Measurements from ENCODE around the gene CPNE7.

The CPNE7 gene

DNA sequence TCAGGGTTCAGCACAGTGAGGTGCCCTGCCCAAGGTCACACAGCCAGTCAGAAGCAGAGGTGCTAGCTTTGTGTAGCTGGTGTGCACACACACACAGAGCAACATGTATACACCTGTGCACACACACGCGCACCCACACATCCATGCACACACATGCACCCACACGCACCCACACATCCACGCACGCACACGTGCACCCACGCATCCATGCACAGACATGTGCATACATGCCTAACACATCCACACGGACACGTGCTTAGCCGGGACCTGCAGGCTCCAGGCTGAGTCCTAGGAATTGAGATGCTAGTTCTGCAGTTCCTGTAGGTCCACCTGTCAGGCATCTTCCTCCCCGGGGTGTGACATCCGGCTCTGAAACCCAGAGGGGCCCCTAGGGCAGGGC lies 24.9 kb downstream of the CPNE7 start:
- TF ChIP-seq CTCF (IDR thresholded peaks at IDR 0.05; ENCODE audit: insufficient read depth, low read length, poor library complexity, severe bottlenecking), result no peak
- Histone ChIP-seq H3K4me3 (replicated peaks; ENCODE audit: low read depth, low read length) (no peak overlapping the region), H3K36me3 (ENCODE audit: control insufficient read depth, insufficient read depth, low read length) (no peaks in the 10 kb centered on the region), H3K27me3 (replicated peaks; ENCODE audit: control insufficient read depth, insufficient read depth, low read length) (no peaks in the 10 kb centered on the region)
- DNase-seq (ENCODE audit: extremely low read depth, insufficient read length), result no peak

GRCh38 chr16:89600956-89601355 lies 25.4 kb downstream of the CPNE7 start:
- no peak for DNase-seq (ENCODE audit: extremely low read depth, insufficient read length)
- no peaks in the 10 kb centered on the region for H3K36me3 ChIP-seq (ENCODE audit: control insufficient read depth, insufficient read depth, low read length)
- H3K27me3 ChIP-seq (replicated peaks; ENCODE audit: control insufficient read depth, insufficient read depth, low read length), result no peaks in the 10 kb centered on the region
- no peak for TF ChIP-seq CTCF (IDR thresholded peaks at IDR 0.05; ENCODE audit: insufficient read depth, low read length, poor library complexity, severe bottlenecking)
- H3K4me3 ChIP-seq (replicated peaks; ENCODE audit: low read depth, low read length), result no peak overlapping the region

- DNase-seq (ENCODE audit: extremely low read depth, insufficient read length), result no peak
- TF ChIP-seq CTCF (IDR thresholded peaks at IDR 0.05; ENCODE audit: insufficient read depth, low read length, poor library complexity, severe bottlenecking), result no peak
- H3K4me3 ChIP-seq (replicated peaks; ENCODE audit: low read depth, low read length), result no peak overlapping the region
These were observed 26.3 kb downstream of the CPNE7 start for GRCh38 chr16:89601906-89602272.

GRCh38 chr16:89602273-89602951 lies 26.9 kb downstream of the CPNE7 start:
- no peaks in the 10 kb centered on the region for H3K27me3 ChIP-seq (replicated peaks; ENCODE audit: control insufficient read depth, insufficient read depth, low read length)
- no peak for DNase-seq (ENCODE audit: extremely low read depth, insufficient read length)
- H3K4me3 ChIP-seq (replicated peaks; ENCODE audit: low read depth, low read length), result no peak overlapping the region
- H3K36me3 ChIP-seq (ENCODE audit: control insufficient read depth, insufficient read depth, low read length), result no peaks in the 10 kb centered on the region
- TF ChIP-seq CTCF (IDR thresholded peaks at IDR 0.05; ENCODE audit: insufficient read depth, low read length, poor library complexity, severe bottlenecking), result no peak

More at GRCh38 chr16:89601906-89602272, 26.3 kb downstream of the CPNE7 start:
- Histone ChIP-seq H3K36me3 (ENCODE audit: control insufficient read depth, insufficient read depth, low read length) (no peaks in the 10 kb centered on the region), H3K27me3 (replicated peaks; ENCODE audit: control insufficient read depth, insufficient read depth, low read length) (no peaks in the 10 kb centered on the region)

DNA sequence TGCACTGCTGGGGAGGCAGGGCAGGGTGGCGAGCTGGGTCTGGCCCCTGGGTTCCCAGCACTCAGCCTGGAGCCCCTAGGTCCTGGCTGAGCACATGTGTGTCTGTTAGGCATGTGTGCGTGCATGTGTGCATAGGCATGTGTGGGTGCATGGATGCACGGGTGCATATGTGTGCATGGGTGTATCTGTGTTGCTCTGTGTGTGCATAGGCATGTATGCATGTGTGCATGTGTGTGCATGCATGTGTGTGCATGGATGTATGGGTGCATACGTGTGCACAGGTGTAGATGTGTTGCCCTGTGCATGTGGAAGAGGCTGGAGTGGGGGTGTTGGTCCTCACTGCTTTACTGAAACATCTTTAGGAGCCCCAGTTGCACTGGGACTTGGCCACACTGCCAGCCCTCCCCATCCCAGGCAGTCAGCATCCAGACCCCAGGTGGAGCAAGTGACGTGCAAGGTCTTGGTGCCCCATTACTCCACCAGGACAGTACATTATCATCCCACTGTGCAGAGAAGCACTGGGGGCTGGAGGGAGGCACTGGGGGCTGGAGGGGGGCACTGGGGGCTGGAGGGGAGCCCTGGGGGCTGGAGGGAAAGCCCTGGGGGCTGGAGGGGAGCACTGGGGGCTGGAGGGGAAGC lies 27.5 kb downstream of the CPNE7 start:
- H3K4me3 ChIP-seq (replicated peaks; ENCODE audit: low read depth, low read length), result no peak overlapping the region
- DNase-seq (ENCODE audit: extremely low read depth, insufficient read length), result no peak
- H3K27me3 ChIP-seq (replicated peaks; ENCODE audit: control insufficient read depth, insufficient read depth, low read length), result no peaks in the 10 kb centered on the region
- H3K36me3 ChIP-seq (ENCODE audit: control insufficient read depth, insufficient read depth, low read length), result no peaks in the 10 kb centered on the region
- TF ChIP-seq CTCF (IDR thresholded peaks at IDR 0.05; ENCODE audit: insufficient read depth, low read length, poor library complexity, severe bottlenecking), result no peak
